SH-SY5Y (cell line): ENCODE results near the gene NSUN3.

Experiments used
- GATA2 ChIP-seq: IDR thresholded peaks from 2 replicates; pipeline ENCODE4 v1.6.1; 2011; ENCODE audit warnings: mild to moderate bottlenecking, low read depth, low read length
- GATA3 ChIP-seq: IDR thresholded peaks from 2 replicates; pipeline ENCODE4 v1.6.1; 2011; ENCODE audit warnings: low read depth, mild to moderate bottlenecking, low read length, moderate library complexity

DNA sequence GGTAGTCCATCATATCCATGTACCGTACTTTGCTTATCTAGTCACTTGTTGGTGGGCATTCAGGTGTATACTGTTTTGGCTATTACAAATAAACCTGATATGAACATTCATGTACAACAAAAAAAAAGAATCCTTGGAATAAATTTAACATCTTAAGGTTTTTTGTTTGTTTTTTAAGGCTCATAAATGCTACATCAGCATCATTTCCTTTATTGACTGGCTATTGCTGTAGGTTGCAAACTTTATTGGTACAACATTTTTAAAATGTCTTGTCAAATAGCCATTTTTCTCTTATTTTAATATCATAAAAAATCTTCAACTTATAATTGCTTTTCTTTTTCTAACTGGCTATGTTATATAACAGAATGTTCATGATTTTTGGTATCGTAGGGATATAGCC is 16.3 kb upstream of the NSUN3 start:
- TF ChIP-seq GATA3 (no peak), GATA2 (no peak)
